Mucosa of rectum (tissue), 2 donors: ENCODE measurements around the gene CFDP1.

ENCODE experiments used
- H3K27ac ChIP-seq, 2 donors: one replicate each; pipeline ENCODE4 v1.7.0; 2013; ENCODE audit warnings: inconsistent platforms in 2 of 2, low read depth in 2 of 2, low read length in 2 of 2
- H3K27me3 ChIP-seq, 2 donors: one replicate each; pipeline ENCODE4 v1.7.0; 2013; ENCODE audit warnings: low read length in 2 of 2; ENCODE audit not compliant: control insufficient read depth in 2 of 2, insufficient read depth in 2 of 2
- H3K36me3 ChIP-seq, 2 donors: one replicate each; pipeline ENCODE4 v1.7.0; 2013; ENCODE audit warnings: low read length in 2 of 2; ENCODE audit not compliant: control insufficient read depth in 2 of 2, insufficient read depth in 2 of 2
- H3K4me1 ChIP-seq, 2 donors: one replicate each; pipeline ENCODE4 v1.7.0; 2013; ENCODE audit warnings: low read length in 2 of 2, mild to moderate bottlenecking in 1 of 2; ENCODE audit not compliant: control insufficient read depth in 2 of 2, insufficient read depth in 2 of 2
- H3K4me3 ChIP-seq, 2 donors: one replicate each; pipeline ENCODE4 v1.7.0; 2013; ENCODE audit warnings: low read length in 2 of 2
- H3K9ac ChIP-seq, 2 donors: one replicate each; pipeline ENCODE4 v1.7.0; 2013; ENCODE audit warnings: low read length in 2 of 2, low read depth in 1 of 2, mild to moderate bottlenecking in 1 of 2
- H3K9me3 ChIP-seq, 2 donors: one replicate each; pipeline ENCODE4 v1.7.0; 2013; ENCODE audit warnings: low read length in 2 of 2; ENCODE audit not compliant: control insufficient read depth in 2 of 2
- donor health status: healthy.
- donor health status: Normal muscosa, but diverticular disease.

CFDP1 gene

DNA sequence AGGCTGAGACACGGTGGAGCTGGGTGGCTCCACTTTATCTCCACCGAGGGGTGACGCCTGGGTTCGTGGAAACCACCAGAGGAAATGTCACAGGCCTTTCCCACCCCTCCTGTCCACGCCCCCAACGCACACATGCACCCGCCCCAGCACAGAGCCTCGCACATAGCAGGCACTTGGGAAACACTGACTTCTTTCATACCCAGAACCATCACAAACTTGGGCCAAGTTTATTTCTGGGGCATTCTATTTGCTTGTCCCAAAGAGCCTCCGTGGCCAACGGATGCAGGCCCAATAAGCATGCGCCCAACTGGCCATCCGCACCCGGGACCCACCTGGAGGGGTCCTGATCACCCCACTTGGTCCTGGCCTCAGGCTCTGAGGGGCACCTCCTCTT, 185.2 kb downstream of the CFDP1 start:
- Histone ChIP-seq H3K4me1 (peaks cover 62 to 76% of the 10 kb centered on the region in 2 donors), H3K9ac (peak overlapping the region in 1 of 2 donors; percentile 47), H3K36me3 (no peaks in the 10 kb centered on the region), H3K9me3 (no peaks in the 10 kb centered on the region), H3K27me3 (peaks cover 0 to 3% of the 10 kb centered on the region in 2 donors), H3K27ac (peak overlapping the region; percentile 49 to 95), H3K4me3 (peak overlapping the region in 1 of 2 donors; percentile 26)

DNA sequence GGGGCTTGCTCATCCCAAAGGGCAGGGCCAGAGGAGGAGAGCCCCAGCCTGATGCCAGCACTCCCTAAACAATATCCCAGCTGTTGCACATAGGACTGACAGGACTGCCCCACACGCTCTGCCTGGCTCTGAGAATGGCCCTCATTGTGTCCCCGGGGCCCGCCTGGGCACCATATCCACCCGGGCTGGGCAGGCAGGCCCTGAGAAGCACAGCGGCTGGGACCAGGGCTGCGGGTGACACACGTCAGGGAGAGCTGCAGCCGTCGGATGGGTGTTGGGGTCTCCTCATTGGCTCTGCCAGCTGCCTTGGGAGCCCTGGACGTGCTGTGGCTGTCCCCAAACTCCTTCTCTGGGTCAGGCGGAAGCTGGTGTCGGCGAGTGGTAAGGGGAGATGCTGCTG, 186.1 kb downstream of the CFDP1 start:
- Histone ChIP-seq H3K27ac (peak overlapping the region; percentile 35 to 95), H3K36me3 (peaks cover 0 to 5% of the 10 kb centered on the region in 2 donors), H3K4me3 (no peak overlapping the region), H3K9ac (no peak overlapping the region), H3K9me3 (no peaks in the 10 kb centered on the region), H3K4me1 (peaks cover 54 to 67% of the 10 kb centered on the region in 2 donors), H3K27me3 (peaks cover 0 to 1% of the 10 kb centered on the region in 2 donors)

DNA sequence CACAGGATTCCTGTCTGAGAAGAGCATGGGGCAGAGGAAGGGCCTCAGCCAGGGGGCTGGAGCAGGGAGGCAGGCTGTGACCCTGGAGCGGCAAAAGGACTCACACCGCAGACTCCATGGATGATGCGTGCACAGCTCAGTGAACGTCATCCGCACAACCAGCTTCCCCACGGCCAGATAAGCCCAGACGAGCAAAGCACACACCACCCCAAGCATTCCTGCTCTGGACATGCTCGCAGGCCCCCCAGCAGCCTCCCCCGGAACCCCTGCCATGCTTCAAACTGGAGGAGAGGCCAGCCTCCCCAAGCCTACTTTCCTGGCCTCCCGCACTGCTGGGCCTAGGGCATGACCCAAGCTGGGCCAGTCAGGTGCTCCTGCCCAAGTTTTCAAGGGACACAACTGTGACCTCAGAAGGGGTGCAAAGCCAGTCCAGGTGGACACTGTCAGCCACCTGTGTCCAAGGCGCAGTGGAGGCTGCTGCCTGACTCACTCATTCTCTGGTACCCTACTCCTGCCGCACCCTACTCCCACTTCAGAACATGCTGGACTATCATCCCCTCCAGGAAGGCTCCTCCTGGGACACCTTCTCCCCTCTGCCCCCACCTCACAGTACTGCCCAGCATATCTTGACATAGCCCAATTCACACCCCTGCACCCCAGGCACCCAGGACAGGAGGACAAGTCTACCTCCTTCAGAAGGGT, 186.6 kb downstream of the CFDP1 start:
- H3K9me3 ChIP-seq, result no peaks in the 10 kb centered on the region
- H3K4me3 ChIP-seq, result no peak overlapping the region
- H3K4me1 ChIP-seq, result peaks cover 49 to 61% of the 10 kb centered on the region in 2 donors
- no peak overlapping the region for H3K9ac ChIP-seq
- H3K36me3 ChIP-seq, result peaks cover 2 to 11% of the 10 kb centered on the region in 2 donors
- peak overlapping the region in 1 of 2 donors; percentile 77 for H3K27ac ChIP-seq
- H3K27me3 ChIP-seq, result no peaks in the 10 kb centered on the region

GRCh38 chr16:75244844-75245758, 188.2 kb downstream of the CFDP1 start:
- Histone ChIP-seq H3K27ac (peak overlapping the region; percentile 70 to 77), H3K27me3 (no peaks in the 10 kb centered on the region), H3K9ac (peak overlapping the region in 1 of 2 donors; percentile 52), H3K36me3 (peaks cover 16 to 23% of the 10 kb centered on the region in 2 donors), H3K9me3 (no peaks in the 10 kb centered on the region), H3K4me1 (peaks cover 49 to 59% of the 10 kb centered on the region in 2 donors), H3K4me3 (no peak overlapping the region)

- peak overlapping the region; percentile 2 to 49 for H3K9ac ChIP-seq
Measured at GRCh38 chr16:75244225-75244809, 189.0 kb downstream of the CFDP1 start.

More at GRCh38 chr16:75244225-75244809, 189.0 kb downstream of the CFDP1 start:
- Histone ChIP-seq H3K27ac (peak overlapping the region; percentile 70 to 77), H3K4me1 (peaks cover 43 to 52% of the 10 kb centered on the region in 2 donors), H3K9me3 (no peaks in the 10 kb centered on the region), H3K36me3 (peaks cover 20 to 23% of the 10 kb centered on the region in 2 donors), H3K27me3 (no peaks in the 10 kb centered on the region), H3K4me3 (no peak overlapping the region)
